Measurements from ENCODE around the gene SERPINI2. TPM values are rescaled to one million over a fixed set of nuclear protein-coding genes. Genes with fewer than 3 reads are reported as not detected.

The SERPINI2 gene
- total and polyA plus RNA-seq, 2 donors (not counting 1 experiment from before 2014, with no cell fraction given), result not detected

DNA sequence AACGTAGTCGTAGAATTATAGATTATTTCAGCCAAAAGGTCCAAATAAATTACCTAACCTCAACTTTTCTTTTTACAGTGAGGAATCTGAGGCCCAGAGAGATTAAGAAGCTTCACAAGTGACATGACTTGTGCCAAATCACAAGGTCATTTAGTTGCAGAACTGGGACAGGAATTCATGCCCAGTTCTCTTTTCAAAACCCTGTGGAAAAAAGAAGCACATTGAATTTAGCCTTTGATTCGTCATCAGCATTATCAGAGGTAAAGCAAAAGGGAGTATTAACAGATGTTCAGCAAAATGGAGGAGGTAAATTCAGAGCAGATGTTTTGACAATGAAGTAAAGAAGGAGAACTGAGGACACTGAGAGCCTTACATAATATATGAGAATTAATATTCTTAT is 4.5 kb downstream of the SERPINI2 start:
- TF ChIP-seq, protein P1, sequence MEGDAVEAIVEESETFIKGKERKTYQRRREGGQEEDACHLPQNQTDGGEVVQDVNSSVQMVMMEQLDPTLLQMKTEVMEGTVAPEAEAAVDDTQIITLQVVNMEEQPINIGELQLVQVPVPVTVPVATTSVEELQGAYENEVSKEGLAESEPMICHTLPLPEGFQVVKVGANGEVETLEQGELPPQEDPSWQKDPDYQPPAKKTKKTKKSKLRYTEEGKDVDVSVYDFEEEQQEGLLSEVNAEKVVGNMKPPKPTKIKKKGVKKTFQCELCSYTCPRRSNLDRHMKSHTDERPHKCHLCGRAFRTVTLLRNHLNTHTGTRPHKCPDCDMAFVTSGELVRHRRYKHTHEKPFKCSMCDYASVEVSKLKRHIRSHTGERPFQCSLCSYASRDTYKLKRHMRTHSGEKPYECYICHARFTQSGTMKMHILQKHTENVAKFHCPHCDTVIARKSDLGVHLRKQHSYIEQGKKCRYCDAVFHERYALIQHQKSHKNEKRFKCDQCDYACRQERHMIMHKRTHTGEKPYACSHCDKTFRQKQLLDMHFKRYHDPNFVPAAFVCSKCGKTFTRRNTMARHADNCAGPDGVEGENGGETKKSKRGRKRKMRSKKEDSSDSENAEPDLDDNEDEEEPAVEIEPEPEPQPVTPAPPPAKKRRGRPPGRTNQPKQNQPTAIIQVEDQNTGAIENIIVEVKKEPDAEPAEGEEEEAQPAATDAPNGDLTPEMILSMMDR (conservative IDR thresholded peaks at IDR 0.05 in 1 of 2, IDR thresholded peaks at IDR 0.05 in 1 of 2; ENCODE audit: low read depth in 1 of 2, low read length in 2 of 2), result no peak
- TF ChIP-seq EZH2 (IDR thresholded peaks at IDR 0.05; ENCODE audit: low read length, missing control alignments), result no peak
- no peak overlapping the region for H3K9ac ChIP-seq (ENCODE audit: insufficient read depth, low read length)
- H3K79me2 ChIP-seq (ENCODE audit: control insufficient read depth, insufficient read depth, low read length), result no peaks in the 10 kb centered on the region

DNA sequence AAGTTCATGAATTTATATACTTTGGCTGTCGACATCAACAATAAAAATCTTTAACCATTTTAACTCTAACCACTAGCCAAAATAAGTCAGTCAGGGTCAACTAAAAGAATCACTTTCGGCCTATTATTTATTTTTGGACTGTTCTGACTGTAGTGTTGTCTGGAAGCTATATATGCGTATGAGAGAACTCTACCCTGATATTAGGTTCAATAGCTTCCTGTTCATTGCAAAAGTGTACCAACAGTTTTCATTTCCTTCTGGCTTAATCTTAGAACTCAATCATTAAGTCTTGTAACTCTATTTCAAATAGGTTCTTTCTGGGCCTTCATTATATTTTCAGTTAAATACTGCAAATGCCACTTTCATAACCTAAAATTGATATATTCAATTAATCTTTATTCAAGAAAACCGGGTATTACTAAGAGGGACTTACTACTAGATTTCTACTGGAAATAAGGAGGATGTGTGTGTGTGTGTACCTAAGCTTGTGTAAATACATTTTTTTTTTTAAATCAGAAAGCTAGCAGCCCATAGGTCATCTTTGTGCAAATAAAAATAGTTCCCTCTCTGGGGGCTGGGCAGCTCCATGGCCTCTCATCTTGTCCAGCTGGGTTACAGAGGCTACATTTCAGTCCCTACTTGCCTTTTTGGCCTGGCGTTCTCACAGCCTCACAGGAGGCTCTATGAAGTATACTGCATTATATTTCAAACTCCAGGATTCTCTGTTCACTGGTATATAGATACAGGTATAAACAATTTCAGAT is 5.8 kb downstream of the SERPINI2 start:
- Histone ChIP-seq H3K79me2 (ENCODE audit: control insufficient read depth, insufficient read depth, low read length) (no peaks in the 10 kb centered on the region), H3K9ac (ENCODE audit: insufficient read depth, low read length) (no peak overlapping the region), H3K27ac (ENCODE audit: insufficient read depth, low read length) (no peak overlapping the region), H3K9me3 (ENCODE audit: control insufficient read depth, insufficient read depth, low read depth, low read length) (no peaks in the 10 kb centered on the region), H3K4me3 (replicated peaks in 1 of 4; ENCODE audit: control extremely low read depth in 1 of 4, insufficient read depth in 1 of 4, low read depth in 3 of 4, low read length in 4 of 4) (no peak overlapping the region), H3K27me3 (ENCODE audit: control insufficient read depth, insufficient read depth, low read length) (no peaks in the 10 kb centered on the region), H3K36me3 (ENCODE audit: control insufficient read depth, insufficient read depth, low read length) (no peaks in the 10 kb centered on the region), H2AFZ (ENCODE audit: low read length) (no peak overlapping the region), H4K20me1 (ENCODE audit: control insufficient read depth, extremely low read depth, insufficient read depth, low read length) (no peaks in the 10 kb centered on the region), H3K4me2 (ENCODE audit: extremely low read depth, insufficient read depth, low read length) (no peak overlapping the region), H3K4me1 (ENCODE audit: control insufficient read depth, extremely low read depth, insufficient read depth, low read length) (no peaks in the 10 kb centered on the region)
- TF ChIP-seq, protein P1 (conservative IDR thresholded peaks at IDR 0.05 in 1 of 2, IDR thresholded peaks at IDR 0.05 in 1 of 2; ENCODE audit: low read depth in 1 of 2, low read length in 2 of 2), result no peak
- DNase-seq (ENCODE audit: low read depth in 2 of 2), result no peak

More for the DNA sequence above, 4.5 kb downstream of the SERPINI2 start:
- Histone ChIP-seq H3K9me3 (ENCODE audit: control insufficient read depth, insufficient read depth, low read depth, low read length) (no peaks in the 10 kb centered on the region), H3K36me3 (ENCODE audit: control insufficient read depth, insufficient read depth, low read length) (no peaks in the 10 kb centered on the region), H2AFZ (ENCODE audit: low read length) (no peak overlapping the region), H3K27ac (ENCODE audit: insufficient read depth, low read length) (no peak overlapping the region), H3K4me3 (replicated peaks in 1 of 4; ENCODE audit: control extremely low read depth in 1 of 4, insufficient read depth in 1 of 4, low read depth in 3 of 4, low read length in 4 of 4) (no peak overlapping the region), H3K27me3 (ENCODE audit: control insufficient read depth, insufficient read depth, low read length) (no peaks in the 10 kb centered on the region), H3K4me2 (ENCODE audit: extremely low read depth, insufficient read depth, low read length) (no peak overlapping the region), H4K20me1 (ENCODE audit: control insufficient read depth, extremely low read depth, insufficient read depth, low read length) (no peaks in the 10 kb centered on the region), H3K4me1 (ENCODE audit: control insufficient read depth, extremely low read depth, insufficient read depth, low read length) (no peaks in the 10 kb centered on the region)
- DNase-seq (ENCODE audit: low read depth in 2 of 2), result no peak

DNA sequence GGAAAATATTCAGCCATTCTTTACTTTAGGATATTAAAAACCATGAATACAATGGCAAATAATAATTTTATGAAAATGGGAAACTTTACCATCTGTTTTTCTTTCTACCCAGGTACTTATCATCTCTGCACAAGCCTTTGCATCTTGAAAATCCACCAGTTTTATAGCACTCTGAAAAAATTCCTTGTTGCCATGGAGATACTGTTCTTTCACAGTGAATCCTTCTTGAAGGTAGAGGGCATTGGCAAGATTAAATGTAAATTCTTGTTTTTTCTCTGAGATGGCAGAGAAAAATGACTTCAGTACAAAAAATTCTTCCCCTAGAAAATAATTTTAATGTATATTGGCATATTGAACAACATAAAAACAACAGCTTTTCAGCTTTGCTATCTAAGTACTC is 6.9 kb downstream of the SERPINI2 start:
- Histone ChIP-seq H3K27me3 (ENCODE audit: control insufficient read depth, insufficient read depth, low read length) (no peaks in the 10 kb centered on the region), H3K27ac (ENCODE audit: insufficient read depth, low read length) (no peak overlapping the region), H4K20me1 (ENCODE audit: control insufficient read depth, extremely low read depth, insufficient read depth, low read length) (no peaks in the 10 kb centered on the region), H2AFZ (ENCODE audit: low read length) (no peak overlapping the region), H3K4me2 (ENCODE audit: extremely low read depth, insufficient read depth, low read length) (no peak overlapping the region), H3K4me3 (replicated peaks in 1 of 4; ENCODE audit: control extremely low read depth in 1 of 4, insufficient read depth in 1 of 4, low read depth in 3 of 4, low read length in 4 of 4) (no peak overlapping the region), H3K36me3 (ENCODE audit: control insufficient read depth, insufficient read depth, low read length) (no peaks in the 10 kb centered on the region), H3K9ac (ENCODE audit: insufficient read depth, low read length) (no peak overlapping the region), H3K4me1 (ENCODE audit: control insufficient read depth, extremely low read depth, insufficient read depth, low read length) (no peaks in the 10 kb centered on the region), H3K79me2 (ENCODE audit: control insufficient read depth, insufficient read depth, low read length) (no peaks in the 10 kb centered on the region), H3K9me3 (ENCODE audit: control insufficient read depth, insufficient read depth, low read depth, low read length) (no peaks in the 10 kb centered on the region)
- TF ChIP-seq, protein P1 (conservative IDR thresholded peaks at IDR 0.05 in 1 of 2, IDR thresholded peaks at IDR 0.05 in 1 of 2; ENCODE audit: low read depth in 1 of 2, low read length in 2 of 2), result no peak
- DNase-seq (ENCODE audit: low read depth in 2 of 2), result no peak

Data from fibroblast of lung (primary cell).